ENCODE results near the gene TWNK. TPM values are rescaled to one million over a fixed set of nuclear protein-coding genes. Genes with fewer than 3 reads are reported as not detected.

The TWNK gene
- total RNA-seq, 1 donor from 2014 or later, result 14.7 TPM

GRCh38 chr10:100999742-101000126, 12.4 kb downstream of the TWNK start, which contains the start of gene LZTS2:
LZTS2 (plus strand) TSS chr10:100999808; CDS start chr10:101002539, 2,731 bp downstream.
- FAIRE-seq (no peak), DNase-seq (ENCODE audit: low read depth) (no peak)

GRCh38 chr10:101000127-101000914, 13.0 kb downstream of the TWNK start:
- Histone ChIP-seq H3K4me3 (ENCODE audit: low read depth, low read length) (peak overlapping the region; percentile 97), H3K27me3 (ENCODE audit: control insufficient read depth, insufficient read depth, low read length) (no peaks in the 10 kb centered on the region), H3K36me3 (ENCODE audit: control insufficient read depth, insufficient read depth, low read length) (peaks cover 16% of the 10 kb centered on the region)
- FAIRE-seq (no peak), DNase-seq (ENCODE audit: low read depth) (no peak)
- no peak for TF ChIP-seq CTCF (IDR thresholded peaks at IDR 0.05; ENCODE audit: insufficient read depth, low read length, severe bottlenecking)

More at GRCh38 chr10:100999742-101000126, 12.4 kb downstream of the TWNK start, which contains the start of gene LZTS2:
- no peak for TF ChIP-seq CTCF (IDR thresholded peaks at IDR 0.05; ENCODE audit: insufficient read depth, low read length, severe bottlenecking)
- peak within 1 kb of the TSS; percentile 97 for H3K4me3 ChIP-seq (ENCODE audit: low read depth, low read length)
- peaks cover 13% of the 10 kb centered on the region for H3K36me3 ChIP-seq (ENCODE audit: control insufficient read depth, insufficient read depth, low read length)
- no peaks in the 10 kb centered on the region for H3K27me3 ChIP-seq (ENCODE audit: control insufficient read depth, insufficient read depth, low read length)

- Histone ChIP-seq H3K4me3 (ENCODE audit: low read depth, low read length) (peak overlapping the region; percentile 97), H3K27me3 (ENCODE audit: control insufficient read depth, insufficient read depth, low read length) (no peaks in the 10 kb centered on the region), H3K36me3 (ENCODE audit: control insufficient read depth, insufficient read depth, low read length) (peaks cover 21% of the 10 kb centered on the region)
- TF ChIP-seq CTCF (IDR thresholded peaks at IDR 0.05; ENCODE audit: insufficient read depth, low read length, severe bottlenecking), result no peak
- DNase-seq (ENCODE audit: low read depth) (peak; percentile 63), FAIRE-seq (peak; percentile 23)
Observed at GRCh38 chr10:101000915-101001658, 13.7 kb downstream of the TWNK start.

- Histone ChIP-seq H3K36me3 (ENCODE audit: control insufficient read depth, insufficient read depth, low read length) (peaks cover 21% of the 10 kb centered on the region), H3K4me3 (ENCODE audit: low read depth, low read length) (no peak overlapping the region), H3K27me3 (ENCODE audit: control insufficient read depth, insufficient read depth, low read length) (no peaks in the 10 kb centered on the region)
- DNase-seq (ENCODE audit: low read depth) (no peak), FAIRE-seq (no peak)
- TF ChIP-seq CTCF (IDR thresholded peaks at IDR 0.05; ENCODE audit: insufficient read depth, low read length, severe bottlenecking), result no peak
Observed at GRCh38 chr10:101001659-101002035, 14.3 kb downstream of the TWNK start.

GRCh38 chr10:101002456-101002855, 15.1 kb downstream of the TWNK start:
- DNase-seq (ENCODE audit: low read depth), result no peak
- no peak for FAIRE-seq
- Histone ChIP-seq H3K36me3 (ENCODE audit: control insufficient read depth, insufficient read depth, low read length) (peaks cover 21% of the 10 kb centered on the region), H3K27me3 (ENCODE audit: control insufficient read depth, insufficient read depth, low read length) (no peaks in the 10 kb centered on the region), H3K4me3 (ENCODE audit: low read depth, low read length) (no peak overlapping the region)
- no peak for TF ChIP-seq CTCF (IDR thresholded peaks at IDR 0.05; ENCODE audit: insufficient read depth, low read length, severe bottlenecking)
